ENCODE measurements around the gene FALEC. TPM values are rescaled to one million over a fixed set of nuclear protein-coding genes. Genes with fewer than 3 reads are reported as not detected.
A peak's percentile ranks its signal among the peaks of the same experiment; 100 is the strongest.

Gene FALEC
- total and polyA plus RNA-seq, 9 of the 15 experiments (the other 6 are each of a cell fraction or from before 2014, with no cell fraction given): 0.15 to 1.8 (median 0.53) TPM; not detected in 5

GRCh38 chr1:150552128-150552910 lies 36.8 kb downstream of the FALEC start (continued):
- TF ChIP-seq, protein P1, sequence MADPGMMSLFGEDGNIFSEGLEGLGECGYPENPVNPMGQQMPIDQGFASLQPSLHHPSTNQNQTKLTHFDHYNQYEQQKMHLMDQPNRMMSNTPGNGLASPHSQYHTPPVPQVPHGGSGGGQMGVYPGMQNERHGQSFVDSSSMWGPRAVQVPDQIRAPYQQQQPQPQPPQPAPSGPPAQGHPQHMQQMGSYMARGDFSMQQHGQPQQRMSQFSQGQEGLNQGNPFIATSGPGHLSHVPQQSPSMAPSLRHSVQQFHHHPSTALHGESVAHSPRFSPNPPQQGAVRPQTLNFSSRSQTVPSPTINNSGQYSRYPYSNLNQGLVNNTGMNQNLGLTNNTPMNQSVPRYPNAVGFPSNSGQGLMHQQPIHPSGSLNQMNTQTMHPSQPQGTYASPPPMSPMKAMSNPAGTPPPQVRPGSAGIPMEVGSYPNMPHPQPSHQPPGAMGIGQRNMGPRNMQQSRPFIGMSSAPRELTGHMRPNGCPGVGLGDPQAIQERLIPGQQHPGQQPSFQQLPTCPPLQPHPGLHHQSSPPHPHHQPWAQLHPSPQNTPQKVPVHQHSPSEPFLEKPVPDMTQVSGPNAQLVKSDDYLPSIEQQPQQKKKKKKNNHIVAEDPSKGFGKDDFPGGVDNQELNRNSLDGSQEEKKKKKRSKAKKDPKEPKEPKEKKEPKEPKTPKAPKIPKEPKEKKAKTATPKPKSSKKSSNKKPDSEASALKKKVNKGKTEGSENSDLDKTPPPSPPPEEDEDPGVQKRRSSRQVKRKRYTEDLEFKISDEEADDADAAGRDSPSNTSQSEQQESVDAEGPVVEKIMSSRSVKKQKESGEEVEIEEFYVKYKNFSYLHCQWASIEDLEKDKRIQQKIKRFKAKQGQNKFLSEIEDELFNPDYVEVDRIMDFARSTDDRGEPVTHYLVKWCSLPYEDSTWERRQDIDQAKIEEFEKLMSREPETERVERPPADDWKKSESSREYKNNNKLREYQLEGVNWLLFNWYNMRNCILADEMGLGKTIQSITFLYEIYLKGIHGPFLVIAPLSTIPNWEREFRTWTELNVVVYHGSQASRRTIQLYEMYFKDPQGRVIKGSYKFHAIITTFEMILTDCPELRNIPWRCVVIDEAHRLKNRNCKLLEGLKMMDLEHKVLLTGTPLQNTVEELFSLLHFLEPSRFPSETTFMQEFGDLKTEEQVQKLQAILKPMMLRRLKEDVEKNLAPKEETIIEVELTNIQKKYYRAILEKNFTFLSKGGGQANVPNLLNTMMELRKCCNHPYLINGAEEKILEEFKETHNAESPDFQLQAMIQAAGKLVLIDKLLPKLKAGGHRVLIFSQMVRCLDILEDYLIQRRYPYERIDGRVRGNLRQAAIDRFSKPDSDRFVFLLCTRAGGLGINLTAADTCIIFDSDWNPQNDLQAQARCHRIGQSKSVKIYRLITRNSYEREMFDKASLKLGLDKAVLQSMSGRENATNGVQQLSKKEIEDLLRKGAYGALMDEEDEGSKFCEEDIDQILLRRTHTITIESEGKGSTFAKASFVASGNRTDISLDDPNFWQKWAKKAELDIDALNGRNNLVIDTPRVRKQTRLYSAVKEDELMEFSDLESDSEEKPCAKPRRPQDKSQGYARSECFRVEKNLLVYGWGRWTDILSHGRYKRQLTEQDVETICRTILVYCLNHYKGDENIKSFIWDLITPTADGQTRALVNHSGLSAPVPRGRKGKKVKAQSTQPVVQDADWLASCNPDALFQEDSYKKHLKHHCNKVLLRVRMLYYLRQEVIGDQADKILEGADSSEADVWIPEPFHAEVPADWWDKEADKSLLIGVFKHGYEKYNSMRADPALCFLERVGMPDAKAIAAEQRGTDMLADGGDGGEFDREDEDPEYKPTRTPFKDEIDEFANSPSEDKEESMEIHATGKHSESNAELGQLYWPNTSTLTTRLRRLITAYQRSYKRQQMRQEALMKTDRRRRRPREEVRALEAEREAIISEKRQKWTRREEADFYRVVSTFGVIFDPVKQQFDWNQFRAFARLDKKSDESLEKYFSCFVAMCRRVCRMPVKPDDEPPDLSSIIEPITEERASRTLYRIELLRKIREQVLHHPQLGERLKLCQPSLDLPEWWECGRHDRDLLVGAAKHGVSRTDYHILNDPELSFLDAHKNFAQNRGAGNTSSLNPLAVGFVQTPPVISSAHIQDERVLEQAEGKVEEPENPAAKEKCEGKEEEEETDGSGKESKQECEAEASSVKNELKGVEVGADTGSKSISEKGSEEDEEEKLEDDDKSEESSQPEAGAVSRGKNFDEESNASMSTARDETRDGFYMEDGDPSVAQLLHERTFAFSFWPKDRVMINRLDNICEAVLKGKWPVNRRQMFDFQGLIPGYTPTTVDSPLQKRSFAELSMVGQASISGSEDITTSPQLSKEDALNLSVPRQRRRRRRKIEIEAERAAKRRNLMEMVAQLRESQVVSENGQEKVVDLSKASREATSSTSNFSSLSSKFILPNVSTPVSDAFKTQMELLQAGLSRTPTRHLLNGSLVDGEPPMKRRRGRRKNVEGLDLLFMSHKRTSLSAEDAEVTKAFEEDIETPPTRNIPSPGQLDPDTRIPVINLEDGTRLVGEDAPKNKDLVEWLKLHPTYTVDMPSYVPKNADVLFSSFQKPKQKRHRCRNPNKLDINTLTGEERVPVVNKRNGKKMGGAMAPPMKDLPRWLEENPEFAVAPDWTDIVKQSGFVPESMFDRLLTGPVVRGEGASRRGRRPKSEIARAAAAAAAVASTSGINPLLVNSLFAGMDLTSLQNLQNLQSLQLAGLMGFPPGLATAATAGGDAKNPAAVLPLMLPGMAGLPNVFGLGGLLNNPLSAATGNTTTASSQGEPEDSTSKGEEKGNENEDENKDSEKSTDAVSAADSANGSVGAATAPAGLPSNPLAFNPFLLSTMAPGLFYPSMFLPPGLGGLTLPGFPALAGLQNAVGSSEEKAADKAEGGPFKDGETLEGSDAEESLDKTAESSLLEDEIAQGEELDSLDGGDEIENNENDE (IDR thresholded peaks at IDR 0.05; ENCODE audit: low read depth, low read length): no peak
- no peak for TF ChIP-seq THAP12 (CRISPR knock-in tag; IDR thresholded peaks at IDR 0.05)
- TF ChIP-seq CBX1 (IDR thresholded peaks at IDR 0.05; ENCODE audit: low read depth): no peak
- TF ChIP-seq HDAC3 (IDR thresholded peaks at IDR 0.05; ENCODE audit: borderline replicate concordance, partially characterized antibody): no peak
- TF ChIP-seq VEZF1 (CRISPR knock-in tag; IDR thresholded peaks at IDR 0.05): peak; percentile 90
- TF ChIP-seq MEIS2 (IDR thresholded peaks at IDR 0.05; ENCODE audit: partially characterized antibody): peak; percentile 40
- TF ChIP-seq, protein P2, sequence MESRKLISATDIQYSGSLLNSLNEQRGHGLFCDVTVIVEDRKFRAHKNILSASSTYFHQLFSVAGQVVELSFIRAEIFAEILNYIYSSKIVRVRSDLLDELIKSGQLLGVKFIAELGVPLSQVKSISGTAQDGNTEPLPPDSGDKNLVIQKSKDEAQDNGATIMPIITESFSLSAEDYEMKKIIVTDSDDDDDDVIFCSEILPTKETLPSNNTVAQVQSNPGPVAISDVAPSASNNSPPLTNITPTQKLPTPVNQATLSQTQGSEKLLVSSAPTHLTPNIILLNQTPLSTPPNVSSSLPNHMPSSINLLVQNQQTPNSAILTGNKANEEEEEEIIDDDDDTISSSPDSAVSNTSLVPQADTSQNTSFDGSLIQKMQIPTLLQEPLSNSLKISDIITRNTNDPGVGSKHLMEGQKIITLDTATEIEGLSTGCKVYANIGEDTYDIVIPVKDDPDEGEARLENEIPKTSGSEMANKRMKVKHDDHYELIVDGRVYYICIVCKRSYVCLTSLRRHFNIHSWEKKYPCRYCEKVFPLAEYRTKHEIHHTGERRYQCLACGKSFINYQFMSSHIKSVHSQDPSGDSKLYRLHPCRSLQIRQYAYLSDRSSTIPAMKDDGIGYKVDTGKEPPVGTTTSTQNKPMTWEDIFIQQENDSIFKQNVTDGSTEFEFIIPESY (CRISPR knock-in tag; IDR thresholded peaks at IDR 0.05): 0 out of 2 replicates have a peak, but pooled peaks have one; percentile 8

Data from K562 (cell line).